ENCODE results near the gene PLCB1.

Gene PLCB1

GRCh38 chr20:8645326-8645725 is 513.3 kb downstream of the PLCB1 start:
- Histone ChIP-seq H3K9me3 (ENCODE audit: control insufficient read depth, insufficient read depth, low read depth, low read length) (peaks cover 6% of the 10 kb centered on the region), H3K36me3 (ENCODE audit: control insufficient read depth, insufficient read depth, low read length) (peaks cover 5% of the 10 kb centered on the region; the same call in 1 of the 2 replicates), H3K27ac (ENCODE audit: low read depth, low read length) (no peak overlapping the region), H3K4me3 (ENCODE audit: low read depth, low read length) (no peak overlapping the region), H3K27me3 (ENCODE audit: control insufficient read depth, insufficient read depth, low read length) (no peaks in the 10 kb centered on the region), H3K4me1 (ENCODE audit: control insufficient read depth, insufficient read depth, low read length) (no peaks in the 10 kb centered on the region), H3K9ac (ENCODE audit: low read length) (no peak overlapping the region)

- Histone ChIP-seq H3K9ac (ENCODE audit: low read length) (no peak overlapping the region), H3K4me1 (ENCODE audit: control insufficient read depth, insufficient read depth, low read length) (no peaks in the 10 kb centered on the region), H3K36me3 (ENCODE audit: control insufficient read depth, insufficient read depth, low read length) (peaks cover 5% of the 10 kb centered on the region; the same call in 1 of the 2 replicates), H3K9me3 (ENCODE audit: control insufficient read depth, insufficient read depth, low read depth, low read length) (peaks cover 6% of the 10 kb centered on the region), H3K4me3 (ENCODE audit: low read depth, low read length) (no peak overlapping the region), H3K27ac (ENCODE audit: low read depth, low read length) (no peak overlapping the region), H3K27me3 (ENCODE audit: control insufficient read depth, insufficient read depth, low read length) (no peaks in the 10 kb centered on the region)
These were observed 514.0 kb downstream of the PLCB1 start for GRCh38 chr20:8646033-8646441.

GRCh38 chr20:8646716-8647115 is 514.6 kb downstream of the PLCB1 start:
- Histone ChIP-seq H3K9me3 (ENCODE audit: control insufficient read depth, insufficient read depth, low read depth, low read length) (peaks cover 6% of the 10 kb centered on the region), H3K36me3 (ENCODE audit: control insufficient read depth, insufficient read depth, low read length) (peaks cover 5% of the 10 kb centered on the region; the same call in 1 of the 2 replicates), H3K27ac (ENCODE audit: low read depth, low read length) (no peak overlapping the region), H3K9ac (ENCODE audit: low read length) (no peak overlapping the region), H3K4me3 (ENCODE audit: low read depth, low read length) (no peak overlapping the region), H3K4me1 (ENCODE audit: control insufficient read depth, insufficient read depth, low read length) (no peaks in the 10 kb centered on the region), H3K27me3 (ENCODE audit: control insufficient read depth, insufficient read depth, low read length) (no peaks in the 10 kb centered on the region)

GRCh38 chr20:8647961-8648441 is 515.9 kb downstream of the PLCB1 start:
- Histone ChIP-seq H3K9ac (ENCODE audit: low read length) (no peak overlapping the region), H3K27me3 (ENCODE audit: control insufficient read depth, insufficient read depth, low read length) (no peaks in the 10 kb centered on the region), H3K36me3 (ENCODE audit: control insufficient read depth, insufficient read depth, low read length) (peaks cover 5% of the 10 kb centered on the region; the same call in 1 of the 2 replicates), H3K4me3 (ENCODE audit: low read depth, low read length) (no peak overlapping the region), H3K9me3 (ENCODE audit: control insufficient read depth, insufficient read depth, low read depth, low read length) (peaks cover 4% of the 10 kb centered on the region), H3K4me1 (ENCODE audit: control insufficient read depth, insufficient read depth, low read length) (no peaks in the 10 kb centered on the region), H3K27ac (ENCODE audit: low read depth, low read length) (no peak overlapping the region)

- Histone ChIP-seq H3K4me3 (ENCODE audit: low read depth, low read length) (no peak overlapping the region), H3K36me3 (ENCODE audit: control insufficient read depth, insufficient read depth, low read length) (peaks cover 5% of the 10 kb centered on the region; the same call in 1 of the 2 replicates), H3K9me3 (ENCODE audit: control insufficient read depth, insufficient read depth, low read depth, low read length) (no peaks in the 10 kb centered on the region; the same call in none of the 2 replicates), H3K9ac (ENCODE audit: low read length) (no peak overlapping the region), H3K4me1 (ENCODE audit: control insufficient read depth, insufficient read depth, low read length) (no peaks in the 10 kb centered on the region), H3K27me3 (ENCODE audit: control insufficient read depth, insufficient read depth, low read length) (no peaks in the 10 kb centered on the region), H3K27ac (ENCODE audit: low read depth, low read length) (no peak overlapping the region)
These were observed 516.4 kb downstream of the PLCB1 start for GRCh38 chr20:8648466-8648865.

- Histone ChIP-seq H3K9ac (ENCODE audit: low read length) (no peak overlapping the region), H3K27ac (ENCODE audit: low read depth, low read length) (no peak overlapping the region), H3K9me3 (ENCODE audit: control insufficient read depth, insufficient read depth, low read depth, low read length) (no peaks in the 10 kb centered on the region; the same call in 1 of the 2 replicates), H3K27me3 (ENCODE audit: control insufficient read depth, insufficient read depth, low read length) (no peaks in the 10 kb centered on the region), H3K4me1 (ENCODE audit: control insufficient read depth, insufficient read depth, low read length) (no peaks in the 10 kb centered on the region), H3K4me3 (ENCODE audit: low read depth, low read length) (no peak overlapping the region), H3K36me3 (ENCODE audit: control insufficient read depth, insufficient read depth, low read length) (no peaks in the 10 kb centered on the region; the same call in 1 of the 2 replicates)
These were observed 520.3 kb downstream of the PLCB1 start for GRCh38 chr20:8652396-8652795.

GRCh38 chr20:8654486-8654885 is 522.4 kb downstream of the PLCB1 start:
- Histone ChIP-seq H3K27ac (ENCODE audit: low read depth, low read length) (no peak overlapping the region), H3K36me3 (ENCODE audit: control insufficient read depth, insufficient read depth, low read length) (no peaks in the 10 kb centered on the region; the same call in 1 of the 2 replicates), H3K9ac (ENCODE audit: low read length) (no peak overlapping the region), H3K9me3 (ENCODE audit: control insufficient read depth, insufficient read depth, low read depth, low read length) (no peaks in the 10 kb centered on the region; the same call in 1 of the 2 replicates), H3K4me1 (ENCODE audit: control insufficient read depth, insufficient read depth, low read length) (no peaks in the 10 kb centered on the region), H3K27me3 (ENCODE audit: control insufficient read depth, insufficient read depth, low read length) (no peaks in the 10 kb centered on the region), H3K4me3 (ENCODE audit: low read depth, low read length) (no peak overlapping the region)

GRCh38 chr20:8656335-8656734 is 524.3 kb downstream of the PLCB1 start:
- Histone ChIP-seq H3K4me3 (ENCODE audit: low read depth, low read length) (no peak overlapping the region), H3K9me3 (ENCODE audit: control insufficient read depth, insufficient read depth, low read depth, low read length) (no peaks in the 10 kb centered on the region), H3K36me3 (ENCODE audit: control insufficient read depth, insufficient read depth, low read length) (no peaks in the 10 kb centered on the region), H3K4me1 (ENCODE audit: control insufficient read depth, insufficient read depth, low read length) (no peaks in the 10 kb centered on the region), H3K27ac (ENCODE audit: low read depth, low read length) (no peak overlapping the region), H3K9ac (ENCODE audit: low read length) (no peak overlapping the region), H3K27me3 (ENCODE audit: control insufficient read depth, insufficient read depth, low read length) (no peaks in the 10 kb centered on the region)

- no peak overlapping the region for H3K9ac ChIP-seq (ENCODE audit: low read length)
- H3K27me3 ChIP-seq (ENCODE audit: control insufficient read depth, insufficient read depth, low read length): no peaks in the 10 kb centered on the region
- no peaks in the 10 kb centered on the region for H3K9me3 ChIP-seq (ENCODE audit: control insufficient read depth, insufficient read depth, low read depth, low read length)
- H3K27ac ChIP-seq (ENCODE audit: low read depth, low read length): no peak overlapping the region
- H3K4me3 ChIP-seq (ENCODE audit: low read depth, low read length): no peak overlapping the region
- no peaks in the 10 kb centered on the region for H3K4me1 ChIP-seq (ENCODE audit: control insufficient read depth, insufficient read depth, low read length)
- H3K36me3 ChIP-seq (ENCODE audit: control insufficient read depth, insufficient read depth, low read length): no peaks in the 10 kb centered on the region
These were observed 525.6 kb downstream of the PLCB1 start for GRCh38 chr20:8657664-8658063.

GRCh38 chr20:8658103-8658502 is 526.0 kb downstream of the PLCB1 start:
- Histone ChIP-seq H3K27ac (ENCODE audit: low read depth, low read length) (no peak overlapping the region), H3K9ac (ENCODE audit: low read length) (no peak overlapping the region), H3K36me3 (ENCODE audit: control insufficient read depth, insufficient read depth, low read length) (no peaks in the 10 kb centered on the region), H3K4me3 (ENCODE audit: low read depth, low read length) (no peak overlapping the region), H3K27me3 (ENCODE audit: control insufficient read depth, insufficient read depth, low read length) (no peaks in the 10 kb centered on the region), H3K9me3 (ENCODE audit: control insufficient read depth, insufficient read depth, low read depth, low read length) (no peaks in the 10 kb centered on the region), H3K4me1 (ENCODE audit: control insufficient read depth, insufficient read depth, low read length) (no peaks in the 10 kb centered on the region)

GRCh38 chr20:8661229-8661952 is 529.3 kb downstream of the PLCB1 start:
- H3K9me3 ChIP-seq (ENCODE audit: control insufficient read depth, insufficient read depth, low read depth, low read length): no peaks in the 10 kb centered on the region
- H3K9ac ChIP-seq (ENCODE audit: low read length): no peak overlapping the region
- no peaks in the 10 kb centered on the region for H3K4me1 ChIP-seq (ENCODE audit: control insufficient read depth, insufficient read depth, low read length)
- no peak overlapping the region for H3K27ac ChIP-seq (ENCODE audit: low read depth, low read length)
- H3K36me3 ChIP-seq (ENCODE audit: control insufficient read depth, insufficient read depth, low read length): no peaks in the 10 kb centered on the region
- H3K4me3 ChIP-seq (ENCODE audit: low read depth, low read length): no peak overlapping the region
- no peaks in the 10 kb centered on the region for H3K27me3 ChIP-seq (ENCODE audit: control insufficient read depth, insufficient read depth, low read length)

All from HUES6 (cell line).